HUES6 (cell line): ENCODE data around the gene REEP2.
"Not testable (repeated sequence)": the region's sequence is repeated elsewhere in the genome, so short reads cannot be mapped to it uniquely, and the experiment has no call there.

Experiments used
- H3K27ac ChIP-seq: 2 replicates; pipeline ENCODE4 v1.7.0; 2013; ENCODE audit warnings: low read depth, mild to moderate bottlenecking, low read length, inconsistent platforms
- H3K27me3 ChIP-seq: 2 replicates; pipeline ENCODE4 v1.6.1; 2013; ENCODE audit warnings: low read length; ENCODE audit not compliant: control insufficient read depth, insufficient read depth
- H3K36me3 ChIP-seq: 2 replicates; pipeline ENCODE4 v1.6.1; 2013; ENCODE audit warnings: low read length; ENCODE audit not compliant: control insufficient read depth, insufficient read depth
- H3K4me1 ChIP-seq: 2 replicates; pipeline ENCODE4 v1.6.1; 2013; ENCODE audit warnings: low read length; ENCODE audit not compliant: control insufficient read depth, insufficient read depth
- H3K4me3 ChIP-seq: 2 replicates; pipeline ENCODE4 v1.5.1; 2013; ENCODE audit warnings: low read depth, low read length
- H3K9ac ChIP-seq: one replicate; pipeline ENCODE4 v1.6.1; 2013; ENCODE audit warnings: mild to moderate bottlenecking, low read length
- H3K9me3 ChIP-seq: 2 replicates; pipeline ENCODE4 v1.6.1; 2013; ENCODE audit warnings: low read depth, low read length; ENCODE audit not compliant: control insufficient read depth, insufficient read depth

The REEP2 gene

GRCh38 chr5:138438724-138439476 is at the start of gene REEP2:
Gene REEP2 (plus strand): TSS chr5:138439057. CDS start chr5:138439209, 152 bp downstream.
- peaks cover 25% of the 10 kb centered on the region for H3K36me3 ChIP-seq
- H3K4me1 ChIP-seq: peaks cover 18% of the 10 kb centered on the region
- H3K27me3 ChIP-seq: no peaks in the 10 kb centered on the region
- peak within 1 kb of the TSS; percentile 53 for H3K9ac ChIP-seq
- H3K27ac ChIP-seq: no peak within 1 kb of the TSS
- no peaks in the 10 kb centered on the region for H3K9me3 ChIP-seq
- H3K4me3 ChIP-seq: peak within 1 kb of the TSS; percentile 76

GRCh38 chr5:138389332-138389731 is 49.5 kb upstream of the REEP2 start:
- peaks cover 81% of the 10 kb centered on the region for H3K36me3 ChIP-seq
- no peak overlapping the region for H3K4me3 ChIP-seq
- no peaks in the 10 kb centered on the region for H3K9me3 ChIP-seq
- H3K4me1 ChIP-seq: no peaks in the 10 kb centered on the region
- H3K27me3 ChIP-seq: no peaks in the 10 kb centered on the region
- H3K9ac ChIP-seq: no peak overlapping the region
- no peak overlapping the region for H3K27ac ChIP-seq

GRCh38 chr5:138389911-138390310 is 48.9 kb upstream of the REEP2 start:
- not testable (repeated sequence) for H3K4me3 ChIP-seq, H3K4me1 ChIP-seq, H3K27ac ChIP-seq, H3K27me3 ChIP-seq, H3K9ac ChIP-seq, H3K9me3 ChIP-seq
- peaks cover 84% of the 10 kb centered on the region for H3K36me3 ChIP-seq

DNA sequence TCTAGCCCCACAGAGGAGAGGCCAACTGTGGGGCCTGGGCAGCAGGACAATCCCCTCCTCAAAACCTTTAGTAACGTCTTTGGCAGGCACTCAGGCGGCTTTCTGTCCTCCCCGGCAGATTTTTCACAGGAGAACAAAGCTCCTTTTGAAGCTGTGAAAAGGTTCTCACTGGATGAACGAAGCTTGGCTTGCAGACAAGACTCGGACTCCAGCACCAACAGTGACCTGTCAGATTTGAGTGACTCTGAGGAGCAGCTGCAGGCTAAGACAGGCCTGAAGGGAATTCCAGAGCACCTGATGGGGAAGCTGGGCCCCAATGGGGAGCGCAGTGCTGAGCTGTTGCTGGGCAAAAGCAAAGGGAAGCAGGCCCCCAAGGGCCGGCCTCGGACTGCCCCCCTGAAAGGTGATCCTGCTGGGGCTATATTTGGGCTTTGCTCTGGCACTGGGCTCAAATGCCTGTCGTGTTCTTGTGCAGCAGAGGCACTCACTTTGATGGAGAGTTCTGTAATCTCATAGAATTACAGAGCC is 46.9 kb upstream of the REEP2 start:
- Histone ChIP-seq H3K36me3 (peaks cover 82% of the 10 kb centered on the region), H3K27me3 (no peaks in the 10 kb centered on the region), H3K9ac (no peak overlapping the region)

DNA sequence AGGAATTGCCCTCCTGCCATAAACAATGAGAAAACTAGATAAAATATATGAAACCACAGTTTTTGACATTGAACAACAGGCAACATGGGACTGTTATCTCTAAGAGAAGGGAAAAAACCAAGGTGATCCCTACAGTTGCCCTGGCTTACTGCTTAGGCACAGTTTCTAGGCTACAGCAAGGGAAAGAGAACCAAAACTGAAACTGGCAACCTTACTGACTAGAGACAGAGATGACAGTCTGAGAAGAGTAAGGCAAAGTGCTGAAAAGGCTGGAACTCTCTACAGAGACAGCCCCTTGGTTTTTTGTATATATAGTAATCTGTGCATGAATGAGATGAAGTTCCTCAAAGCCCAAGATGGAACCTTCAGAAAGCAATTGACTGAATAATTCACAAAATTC is 36.2 kb upstream of the REEP2 start:
- Histone ChIP-seq H3K27ac (no peak overlapping the region), H3K4me1 (no peaks in the 10 kb centered on the region), H3K27me3 (no peaks in the 10 kb centered on the region), H3K36me3 (peaks cover 79% of the 10 kb centered on the region), H3K9ac (no peak overlapping the region), H3K9me3 (no peaks in the 10 kb centered on the region), H3K4me3 (no peak overlapping the region)

More for the DNA sequence above, 46.9 kb upstream of the REEP2 start:
- H3K4me3 ChIP-seq: no peak overlapping the region
- no peak overlapping the region for H3K27ac ChIP-seq
- H3K9me3 ChIP-seq: no peaks in the 10 kb centered on the region
- H3K4me1 ChIP-seq: no peaks in the 10 kb centered on the region

GRCh38 chr5:138408023-138408422 is 30.8 kb upstream of the REEP2 start:
- H3K9ac ChIP-seq: no peak overlapping the region
- H3K36me3 ChIP-seq: peaks cover 61% of the 10 kb centered on the region
- H3K27me3 ChIP-seq: no peaks in the 10 kb centered on the region
- no peaks in the 10 kb centered on the region for H3K4me1 ChIP-seq
- no peak overlapping the region for H3K27ac ChIP-seq
- H3K4me3 ChIP-seq: no peak overlapping the region
- H3K9me3 ChIP-seq: no peaks in the 10 kb centered on the region

DNA sequence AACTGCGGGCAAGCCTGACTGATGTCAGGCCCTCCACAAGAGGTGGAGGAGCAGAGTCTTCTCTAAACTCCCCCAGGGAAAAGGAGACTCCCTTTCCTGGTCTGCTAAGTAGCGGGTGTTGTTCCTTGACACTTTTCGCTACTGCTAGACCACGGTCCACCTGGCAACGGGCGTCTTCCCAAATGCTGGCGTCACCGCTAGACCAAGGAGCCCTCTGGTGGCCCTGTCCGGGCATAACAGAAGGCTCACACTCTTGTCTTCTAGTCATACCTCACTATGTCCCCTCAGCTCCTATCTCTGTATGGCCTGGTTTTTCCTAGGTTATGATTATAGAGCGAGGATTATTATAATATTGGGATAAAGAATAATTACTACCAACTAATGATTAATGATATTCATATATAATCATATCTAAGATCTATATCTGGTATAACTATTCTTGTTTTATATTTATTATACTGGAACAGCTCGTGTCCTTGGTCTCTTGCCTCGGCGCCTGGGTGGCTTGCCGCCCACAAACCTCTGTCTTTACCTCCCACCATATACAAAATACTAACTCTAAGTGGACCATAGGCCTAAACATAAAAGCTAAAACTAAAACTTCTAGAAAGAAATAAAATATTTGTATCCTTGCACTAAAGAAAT is 27.7 kb upstream of the REEP2 start:
- H3K9me3 ChIP-seq, H3K27ac ChIP-seq, H3K27me3 ChIP-seq, H3K9ac ChIP-seq, H3K4me1 ChIP-seq, H3K4me3 ChIP-seq: not testable (repeated sequence)
- H3K36me3 ChIP-seq: peaks cover 64% of the 10 kb centered on the region

- Histone ChIP-seq H3K27me3 (no peaks in the 10 kb centered on the region), H3K9ac (no peak overlapping the region), H3K27ac (no peak overlapping the region), H3K36me3 (peaks cover 90% of the 10 kb centered on the region), H3K4me1 (no peaks in the 10 kb centered on the region), H3K9me3 (no peaks in the 10 kb centered on the region), H3K4me3 (no peak overlapping the region)
Observed at GRCh38 chr5:138418444-138418843, 20.4 kb upstream of the REEP2 start.

DNA sequence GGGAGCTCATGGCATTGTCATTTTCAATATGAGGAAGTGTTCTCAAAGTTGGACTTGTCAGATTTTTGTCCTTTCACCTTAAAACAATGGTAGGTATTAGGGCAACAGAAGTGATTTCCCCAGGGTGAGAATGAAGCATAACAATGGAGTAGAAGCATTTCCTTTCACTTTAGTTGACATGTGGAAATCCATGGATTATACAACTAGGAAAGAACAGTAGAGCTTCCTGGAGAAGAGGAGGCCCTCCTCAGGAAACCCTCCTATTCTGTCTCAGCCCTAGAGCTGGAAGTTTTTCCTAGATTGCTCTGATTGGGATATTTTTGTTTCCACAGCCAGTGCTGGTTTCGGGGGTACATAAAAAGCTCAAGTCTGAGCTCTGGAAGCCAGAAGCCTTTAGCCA is 13.8 kb upstream of the REEP2 start:
- H3K4me1 ChIP-seq: no peaks in the 10 kb centered on the region
- no peaks in the 10 kb centered on the region for H3K9me3 ChIP-seq
- H3K27ac ChIP-seq: no peak overlapping the region; the same call in 1 of the 2 replicates
- H3K36me3 ChIP-seq: peaks cover 94% of the 10 kb centered on the region
- H3K27me3 ChIP-seq: no peaks in the 10 kb centered on the region
- no peak overlapping the region for H3K9ac ChIP-seq
- no peak overlapping the region for H3K4me3 ChIP-seq

- H3K27me3 ChIP-seq: no peaks in the 10 kb centered on the region
- no peak overlapping the region for H3K27ac ChIP-seq
- no peak overlapping the region for H3K9ac ChIP-seq
- no peaks in the 10 kb centered on the region for H3K9me3 ChIP-seq
- H3K36me3 ChIP-seq: peaks cover 55% of the 10 kb centered on the region
- H3K4me3 ChIP-seq: no peak overlapping the region
- H3K4me1 ChIP-seq: peaks cover 18% of the 10 kb centered on the region
Observed at GRCh38 chr5:138435943-138436342, 2.9 kb upstream of the REEP2 start.

GRCh38 chr5:138438003-138438723 is 694 bp upstream of the REEP2 start:
- no peaks in the 10 kb centered on the region for H3K27me3 ChIP-seq
- peaks cover 32% of the 10 kb centered on the region for H3K36me3 ChIP-seq
- H3K4me1 ChIP-seq: peaks cover 18% of the 10 kb centered on the region
- H3K27ac ChIP-seq: no peak overlapping the region
- peak overlapping the region; percentile 42 for H3K9ac ChIP-seq
- H3K4me3 ChIP-seq: peak overlapping the region; percentile 76
- no peaks in the 10 kb centered on the region for H3K9me3 ChIP-seq
